Measurements from ENCODE around the gene RNF8. TPM values are rescaled to one million over a fixed set of nuclear protein-coding genes. Genes with fewer than 3 reads are reported as not detected.

The RNF8 gene
- total and polyA plus RNA-seq, 9 of the 15 experiments (the other 6 are each of a cell fraction or from before 2014, with no cell fraction given): 10.6 to 47.0 (median 37.5) TPM

GRCh38 chr6:37313723-37314486 lies 39.9 kb upstream of the RNF8 start:
- BruUV-seq (replicated peaks): no TSS peak
- no peak for DNase-seq (ENCODE audit: extremely low read depth in 1 of 4, low spot score in 3 of 4)
- Histone ChIP-seq H3K4me1 (replicated peaks in 1 of 2; ENCODE audit: control insufficient read depth in 2 of 2, insufficient read depth in 2 of 2, low read length in 2 of 2) (peaks cover 21 to 44% of the 10 kb centered on the region in 2 experiments), H3K4me2 (ENCODE audit: insufficient read depth, low read length) (peak overlapping the region; percentile 27; the same call in 1 of the 2 replicates), H3K4me3 (no peak overlapping the region), H3K9me3 (replicated peaks; ENCODE audit: control insufficient read depth, insufficient read depth, low read depth, low read length) (no peaks in the 10 kb centered on the region), H2AFZ (ENCODE audit: low read depth, low read length) (no peak overlapping the region), H3K9ac (ENCODE audit: insufficient read depth in 1 of 2, low read depth in 2 of 2, low read length in 2 of 2) (peak overlapping the region; percentile 12 to 47; a peak in 3 of 4 replicates), H3K9me1 (ENCODE audit: control insufficient read depth, insufficient read depth, low read length) (peaks cover 5% of the 10 kb centered on the region), H3K27ac (ENCODE audit: extremely low read depth, low read depth, low read length) (peak overlapping the region; percentile 79), H3K79me2 (ENCODE audit: control insufficient read depth, insufficient read depth, low read length) (no peaks in the 10 kb centered on the region), H3K27me3 (ENCODE audit: control insufficient read depth in 2 of 2, insufficient read depth in 2 of 2, low read length in 2 of 2) (no peaks in the 10 kb centered on the region), H3K36me3 (ENCODE audit: control insufficient read depth, insufficient read depth, low read length) (peaks cover 70% of the 10 kb centered on the region), H4K20me1 (replicated peaks; ENCODE audit: control insufficient read depth, insufficient read depth, low read length) (no peaks in the 10 kb centered on the region; the same call in 1 of the 2 replicates)
- no peak for FAIRE-seq
- WGBS (ENCODE audit: insufficient coverage, low coverage, missing lambda C conversion rate): 66% methylated on average over 13 of the region's 13 CpGs
- ChIA-PET POLR2A (interaction anchor here (0.5 to 2.8 kb wide), 13 partner anchors 8 to 428 kb away, joined by 3 to 25 read pairs (median 3); partner anchors contain the start of genes C6orf89, TBC1D22B and TMEM217), CTCF (ENCODE audit: low intra/inter-chr PET ratio) (interaction anchor here (0.7 to 2.5 kb wide), 6 partner anchors 104 to 295 kb away, joined by 3 to 36 read pairs (median 6); no protein-coding TSS in a partner anchor)
- in situ Hi-C loops (cut with MboI): loop anchor here (5.0 kb wide), 1 partner anchor 102 kb away; no protein-coding TSS in a partner anchor
- ATAC-seq: peak; percentile 9
- intact Hi-C loops (cut with micrococcal nuclease): loop anchor here (1.0 to 2.0 kb wide), 6 partner anchors 12 to 285 kb away; partner anchors contain the start of gene TBC1D22B
- no peak for TF ChIP-seq CSDE1 (IDR thresholded peaks at IDR 0.05)
- 0 out of 2 replicates have a peak, but pooled peaks have one; percentile 40 for TF ChIP-seq ZFP91 (CRISPR knock-in tag; IDR thresholded peaks at IDR 0.05)
- TF ChIP-seq SMARCA5 (IDR thresholded peaks at IDR 0.05): peak; percentile 81
- TF ChIP-seq MEF2D (tag; conservative IDR thresholded peaks at IDR 0.05; ENCODE audit: low read depth): no peak
- TF ChIP-seq ZKSCAN3 (CRISPR knock-in tag; IDR thresholded peaks at IDR 0.05): no peak
- 0 out of 2 replicates have a peak, but pooled peaks have one; percentile 15 for TF ChIP-seq DMBX1 (CRISPR knock-in tag; IDR thresholded peaks at IDR 0.05; ENCODE audit: borderline replicate concordance)
- TF ChIP-seq MEIS2 (IDR thresholded peaks at IDR 0.05; ENCODE audit: partially characterized antibody): no peak
- 0 out of 2 replicates have a peak, but pooled peaks have one; percentile 54 for TF ChIP-seq FOXP1 (CRISPR knock-in tag; IDR thresholded peaks at IDR 0.05)
- TF ChIP-seq ZNF449 (CRISPR knock-in tag; IDR thresholded peaks at IDR 0.05): no peak
- 0 out of 2 replicates have a peak, but pooled peaks have one; percentile 39 for TF ChIP-seq ZBTB26 (CRISPR knock-in tag; IDR thresholded peaks at IDR 0.05)
- TF ChIP-seq TEAD1 (CRISPR knock-in tag; IDR thresholded peaks at IDR 0.05): 0 out of 4 replicates have a peak, but pooled peaks of 1 of the 2 experiments have one; percentile 41
- peak; percentile 91; the same call in 1 of the 2 replicates for TF ChIP-seq HDGF (IDR thresholded peaks at IDR 0.05)
- 0 out of 2 replicates have a peak, but pooled peaks have one; percentile 10 for TF ChIP-seq MAX (CRISPR knock-in tag; IDR thresholded peaks at IDR 0.05)
- TF ChIP-seq ZFP36 (IDR thresholded peaks at IDR 0.05; ENCODE audit: low read depth, low read length, partially characterized antibody): peak; percentile 59
- 0 out of 2 replicates have a peak, but pooled peaks have one; percentile 41 for TF ChIP-seq ZNF143 (CRISPR knock-in tag; IDR thresholded peaks at IDR 0.05)
- 0 out of 2 replicates have a peak, but pooled peaks have one; percentile 4 for TF ChIP-seq CEBPG (CRISPR knock-in tag; IDR thresholded peaks at IDR 0.05)
- TF ChIP-seq CEBPG (tag; conservative IDR thresholded peaks at IDR 0.05 in 1 of 2, IDR thresholded peaks at IDR 0.05 in 1 of 2): no peak
